Activated CD4-positive, CD25-positive, alpha-beta regulatory T cell (primary cell): ENCODE data around the gene CACNA1C.

ENCODE experiments used
- DNase-seq, 4 experiments: peaks; one replicate each; lab custom pipeline; 2025; lab: John Stamatoyannopoulos, UW

The CACNA1C gene

DNA sequence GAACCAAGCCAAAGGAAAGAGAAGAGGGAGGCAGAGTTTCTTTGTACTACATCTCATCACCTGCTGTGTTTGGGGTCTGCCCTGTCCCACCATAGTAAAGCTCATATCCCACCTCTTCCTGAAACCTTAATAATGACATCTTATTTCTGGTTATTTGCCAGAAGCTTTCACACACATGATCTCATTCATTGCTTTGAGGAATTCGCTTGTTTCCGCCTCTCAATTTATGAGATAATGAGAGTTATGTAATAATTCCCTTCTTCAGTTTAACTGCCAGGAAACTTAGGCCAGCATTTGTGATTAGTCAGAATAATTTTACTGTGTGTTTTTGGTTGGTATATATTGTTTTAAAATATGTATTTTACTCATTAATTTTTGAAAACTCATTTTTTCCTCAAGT lies 205.2 kb downstream of the CACNA1C start:
- no peak for DNase-seq

DNA sequence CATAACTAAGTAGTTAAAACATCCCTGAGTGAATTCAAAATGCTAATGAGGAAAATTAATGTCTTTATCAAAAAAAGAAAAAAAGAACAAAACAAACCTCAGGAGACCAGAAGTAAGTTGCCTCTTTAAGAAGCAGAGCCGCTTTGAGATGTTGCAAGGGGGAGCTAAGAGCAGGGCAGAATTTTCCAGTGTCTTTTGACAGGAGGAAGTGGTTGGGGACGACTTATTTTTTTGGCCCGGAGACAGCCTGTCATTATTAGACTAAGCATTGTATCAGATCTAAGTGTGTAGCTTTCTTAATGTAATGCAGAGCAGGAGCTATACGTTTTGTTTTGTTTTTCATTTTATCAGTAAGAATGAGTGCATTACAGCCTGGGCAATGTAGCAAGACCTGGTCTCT lies 206.6 kb downstream of the CACNA1C start:
- no peak for DNase-seq

DNA sequence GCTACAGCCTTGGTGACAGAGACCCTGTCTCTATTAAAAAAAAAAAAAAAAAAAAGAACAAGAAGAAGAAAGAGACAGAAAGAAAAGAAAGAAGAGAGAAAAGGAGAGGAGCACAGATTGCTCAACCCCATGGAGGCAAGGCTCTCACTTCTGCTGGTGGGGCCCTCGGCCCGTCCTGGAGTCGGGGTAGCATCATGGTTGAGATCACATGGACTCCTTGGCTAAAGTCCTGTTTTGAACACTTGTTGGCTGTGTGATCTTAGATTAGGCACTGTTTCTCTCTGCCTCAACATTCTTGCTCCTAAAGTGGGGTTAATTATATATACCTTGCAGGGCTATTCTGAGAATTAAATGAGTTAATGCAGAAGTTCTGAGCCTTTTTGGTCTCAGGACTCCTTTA lies 207.7 kb downstream of the CACNA1C start:
- DNase-seq = no peak

DNA sequence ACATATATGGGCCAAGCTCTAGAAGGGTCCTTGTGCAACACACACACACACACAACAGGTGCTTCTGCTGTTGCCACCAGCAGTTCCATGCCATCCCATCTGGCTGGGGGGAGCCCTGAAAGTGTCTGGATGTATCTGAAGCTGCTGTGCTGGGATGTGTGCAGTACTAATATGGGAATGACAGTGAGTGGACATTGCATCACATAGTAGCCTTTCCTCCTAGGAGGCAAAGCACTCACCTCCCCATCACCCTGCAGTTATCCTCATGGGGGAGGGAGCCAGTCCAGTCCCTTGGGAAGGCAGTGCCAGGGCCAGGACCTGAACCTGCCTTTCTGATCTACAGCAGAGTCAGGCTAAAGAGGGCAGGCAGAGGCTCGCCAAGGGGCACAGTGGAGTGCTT lies 208.9 kb downstream of the CACNA1C start:
- DNase-seq = no peak

DNA sequence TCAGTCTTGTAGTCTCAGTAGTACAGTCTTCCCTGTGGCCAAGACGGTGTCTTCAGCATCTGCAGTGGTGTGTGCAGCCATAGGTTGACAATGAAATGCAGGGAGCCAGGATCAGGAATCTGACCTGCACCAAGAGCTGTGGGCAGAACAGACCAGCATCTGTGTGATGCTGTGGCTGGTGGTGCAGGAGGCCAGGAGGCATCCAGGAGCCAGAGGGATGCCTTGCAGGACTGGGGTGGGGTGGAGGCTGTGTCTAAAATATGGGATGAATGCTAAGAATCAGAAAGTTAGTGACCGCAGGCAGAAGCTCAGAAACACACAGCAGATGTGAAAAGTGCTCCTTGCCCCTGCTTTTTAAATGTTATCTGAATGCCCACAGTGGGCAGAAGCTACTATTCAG lies 209.7 kb downstream of the CACNA1C start:
- no peak for DNase-seq

DNA sequence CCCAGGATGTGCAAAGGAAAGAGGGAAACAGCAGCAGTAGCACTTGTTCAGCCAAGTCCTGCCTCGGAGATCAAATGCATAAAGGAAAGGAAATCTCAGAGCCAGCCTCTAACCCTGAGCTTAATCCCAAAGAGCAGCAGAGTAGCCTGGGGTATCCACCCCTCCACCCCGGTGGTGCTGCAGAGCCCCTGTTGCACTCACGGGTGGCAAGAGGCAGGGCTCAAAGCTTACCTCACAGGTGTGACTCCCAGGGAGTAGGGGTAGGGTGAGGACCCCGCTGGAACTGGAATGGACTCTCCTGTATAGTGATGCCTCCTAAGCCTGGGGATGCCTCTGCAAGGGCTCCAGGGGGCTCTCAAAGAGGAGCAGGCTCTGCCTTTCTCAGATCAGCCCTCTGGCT lies 211.1 kb downstream of the CACNA1C start:
- no peak for DNase-seq

DNA sequence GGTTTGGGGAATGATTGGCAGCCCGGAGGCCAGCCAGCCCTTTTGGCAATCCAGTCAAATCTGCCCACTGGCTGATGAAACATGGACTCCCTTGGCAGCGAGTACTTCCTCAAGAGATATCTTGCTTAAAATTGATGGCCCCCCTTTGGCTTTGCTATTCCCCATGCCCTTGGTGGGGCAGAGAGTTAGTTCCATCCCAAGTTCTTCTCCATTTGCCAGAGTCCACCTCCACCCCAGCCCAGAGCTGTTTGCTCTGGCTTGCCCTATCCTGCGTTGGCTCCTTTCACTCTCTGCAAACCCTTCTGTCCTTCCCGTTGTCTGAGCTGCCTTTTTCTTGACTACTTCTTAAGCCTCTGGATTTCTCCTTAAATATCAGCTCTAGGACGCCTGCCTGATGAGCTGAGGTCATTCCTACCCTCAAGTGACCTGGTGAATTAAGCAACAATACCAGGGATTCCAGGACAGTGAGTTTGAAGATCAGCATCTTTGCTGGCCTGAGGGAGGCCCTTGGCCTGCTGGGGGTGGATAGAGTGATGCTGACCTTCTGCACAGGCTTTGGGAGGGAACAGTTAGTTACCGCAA lies 212.0 kb downstream of the CACNA1C start:
- DNase-seq = no peak

DNA sequence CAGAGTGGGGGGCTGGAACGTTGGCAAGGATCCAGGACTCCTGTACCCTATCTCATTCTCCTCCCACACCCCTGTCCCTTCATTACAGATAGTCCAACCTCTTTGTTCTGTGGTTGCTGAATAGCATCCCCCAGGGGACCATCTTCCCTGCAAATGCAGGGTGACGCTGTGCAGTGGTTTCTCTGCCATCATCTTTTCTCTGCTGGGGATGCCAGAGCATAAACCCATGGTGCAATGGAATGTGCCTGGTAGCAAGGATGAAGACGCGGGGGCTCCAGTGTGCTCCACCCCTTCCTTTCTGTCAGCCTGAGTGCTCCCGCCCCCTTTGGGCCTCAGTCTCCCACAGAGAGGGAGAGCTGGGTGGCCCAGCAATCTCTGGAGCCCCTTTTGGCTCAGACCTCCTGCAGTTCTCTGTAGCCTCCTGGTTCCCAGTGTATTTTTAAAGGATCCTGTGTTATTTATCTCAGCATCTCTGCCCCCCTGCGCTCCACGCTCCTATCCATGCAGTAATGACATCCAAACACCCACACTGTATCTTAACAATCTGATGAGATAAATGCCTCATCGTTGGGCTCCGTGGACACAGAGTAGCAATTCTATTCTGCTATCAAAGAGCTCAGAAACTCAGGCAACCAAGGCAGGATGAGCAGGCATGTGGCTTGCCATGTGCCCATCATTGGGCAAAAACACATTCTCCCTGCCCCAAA lies 212.8 kb downstream of the CACNA1C start:
- DNase-seq = no peak

DNA sequence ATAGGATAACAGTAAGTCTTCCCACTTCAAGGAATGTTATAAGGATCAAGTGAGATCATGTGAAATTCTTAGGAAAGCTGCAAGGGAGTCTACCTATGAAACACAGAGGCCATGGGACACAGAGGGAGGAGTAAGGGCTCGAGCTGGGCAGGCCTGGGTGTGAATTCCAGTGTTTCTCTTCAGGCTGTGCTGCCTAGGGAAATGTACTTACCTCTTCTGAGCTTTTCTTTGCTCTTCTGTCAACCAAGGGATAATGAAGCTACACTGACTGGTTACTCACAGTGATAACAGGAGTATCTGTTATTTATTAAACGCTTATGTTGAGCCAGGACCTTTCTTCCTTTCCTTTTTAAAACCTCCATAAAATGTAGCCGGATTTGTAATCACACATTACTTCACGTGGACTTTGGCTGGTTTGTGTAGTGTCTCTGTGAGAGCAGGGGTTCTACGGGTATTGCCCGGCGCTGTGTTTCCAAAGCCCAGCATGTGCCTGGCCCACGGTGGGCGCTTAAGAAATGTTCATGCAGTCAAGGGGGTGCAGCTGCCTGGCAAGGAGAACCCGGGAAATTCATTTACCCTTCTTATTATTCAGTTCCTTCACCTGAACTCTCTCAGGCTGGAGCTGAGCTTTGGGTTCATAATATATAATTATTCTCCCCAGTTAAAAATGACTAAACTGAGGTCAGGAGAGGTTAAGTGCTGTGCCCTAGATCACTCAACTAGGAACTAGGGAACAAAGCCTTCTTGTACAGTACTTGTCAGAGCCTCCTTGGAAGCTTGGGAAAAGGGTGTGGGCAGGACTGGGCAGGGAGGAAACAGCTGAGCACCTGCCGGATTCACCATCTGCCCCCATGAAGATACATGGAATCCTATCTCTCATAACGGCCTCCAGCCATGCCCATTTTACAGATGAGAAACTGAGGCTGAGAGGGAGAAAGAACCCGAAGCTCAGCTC lies 214.2 kb downstream of the CACNA1C start:
- DNase-seq = no peak

DNA sequence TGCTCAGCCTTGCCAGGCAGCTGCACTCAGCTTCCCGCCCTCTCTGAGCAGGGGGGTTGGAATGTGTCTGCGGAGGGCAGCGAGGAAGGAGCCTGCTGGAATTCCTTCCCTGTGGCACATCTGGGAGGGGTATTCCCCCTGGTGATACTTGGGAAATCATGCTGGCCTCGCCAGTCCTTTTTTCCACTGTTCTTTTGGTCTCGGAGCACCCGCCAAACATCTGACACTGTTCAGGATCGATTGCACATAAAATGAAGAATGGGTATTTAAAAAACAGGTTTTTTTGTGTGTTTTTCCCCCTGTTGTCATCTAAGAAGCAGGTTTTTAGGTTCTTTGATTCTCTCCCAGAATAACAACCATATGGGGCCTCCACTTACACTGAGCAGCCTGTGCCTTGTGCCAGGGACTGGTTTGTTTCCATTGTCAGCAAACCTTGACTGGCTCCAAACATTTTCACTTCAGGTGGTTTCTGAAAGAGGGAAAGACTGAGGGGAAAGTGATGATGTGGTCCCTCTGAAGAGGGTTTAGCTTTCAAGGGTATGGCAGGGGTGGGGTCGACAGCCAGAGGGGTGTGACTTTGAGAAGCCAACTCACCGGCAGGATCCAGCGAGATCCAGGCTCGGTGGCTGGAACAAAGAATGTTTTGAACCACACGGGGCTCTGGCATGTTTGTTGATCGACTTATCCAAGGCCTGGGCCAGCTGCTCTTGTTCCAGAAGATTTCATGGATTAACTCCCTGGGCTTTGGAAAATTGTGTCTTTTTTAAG lies 215.1 kb downstream of the CACNA1C start:
- no peak for DNase-seq

DNA sequence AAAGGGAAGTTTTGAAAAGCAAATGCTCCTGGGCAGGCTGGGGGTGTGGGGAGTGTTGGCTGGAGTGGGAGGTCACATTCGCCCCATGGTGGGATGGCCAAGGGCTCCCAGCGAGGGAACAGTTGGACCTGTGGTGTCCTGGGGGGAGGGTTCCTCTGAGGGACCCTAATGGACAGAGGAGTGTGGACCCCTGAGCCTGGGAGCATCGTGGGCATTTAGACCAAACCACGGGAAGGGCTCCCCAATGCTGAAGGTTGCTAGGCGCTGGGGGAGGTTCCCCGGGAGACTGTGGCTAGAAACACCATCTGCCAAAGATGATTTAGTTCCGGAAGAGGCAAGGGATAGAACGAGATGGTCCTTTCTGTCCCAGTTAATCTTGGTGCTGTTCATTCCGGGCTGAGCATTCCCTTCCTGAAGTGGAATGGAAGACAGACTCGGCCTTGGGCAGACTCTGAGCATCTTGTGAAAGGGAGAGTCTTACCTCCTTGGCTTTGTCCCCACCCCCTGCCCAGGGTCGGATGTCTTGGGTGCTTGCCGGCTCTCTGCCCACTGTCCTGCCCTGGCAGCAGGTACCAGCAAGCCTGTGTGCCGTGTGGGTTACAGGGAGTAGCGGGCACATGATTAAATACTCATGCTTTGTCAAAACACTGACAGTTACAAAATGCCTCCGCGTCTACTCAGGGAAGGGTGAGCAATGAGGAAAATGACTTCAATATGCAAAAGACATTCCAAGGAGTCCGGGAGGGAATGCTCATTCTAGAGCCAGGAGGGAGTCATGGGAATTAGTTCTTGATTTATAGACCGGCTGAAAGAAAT lies 215.9 kb downstream of the CACNA1C start:
- DNase-seq = no peak

DNA sequence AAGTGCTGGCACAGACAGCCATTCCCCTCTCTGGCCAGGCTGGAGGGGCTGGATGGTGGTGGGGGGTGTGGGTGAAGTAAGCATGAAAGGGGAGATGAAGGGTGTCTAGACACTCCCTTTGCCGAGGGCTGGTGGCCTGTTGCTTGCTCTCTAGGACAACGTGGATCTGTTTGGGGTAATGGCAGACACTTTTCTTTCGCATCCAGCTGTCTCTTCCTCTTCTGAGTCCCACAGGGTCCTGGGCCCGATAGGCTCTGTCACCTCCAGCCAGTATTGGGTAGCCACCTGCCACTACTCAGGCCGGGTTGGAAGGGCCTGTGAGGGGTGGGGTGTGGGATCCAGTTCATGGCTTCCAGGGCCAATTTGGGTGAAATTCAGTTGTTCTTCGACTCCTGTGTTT lies 218.1 kb downstream of the CACNA1C start:
- DNase-seq = no peak

DNA sequence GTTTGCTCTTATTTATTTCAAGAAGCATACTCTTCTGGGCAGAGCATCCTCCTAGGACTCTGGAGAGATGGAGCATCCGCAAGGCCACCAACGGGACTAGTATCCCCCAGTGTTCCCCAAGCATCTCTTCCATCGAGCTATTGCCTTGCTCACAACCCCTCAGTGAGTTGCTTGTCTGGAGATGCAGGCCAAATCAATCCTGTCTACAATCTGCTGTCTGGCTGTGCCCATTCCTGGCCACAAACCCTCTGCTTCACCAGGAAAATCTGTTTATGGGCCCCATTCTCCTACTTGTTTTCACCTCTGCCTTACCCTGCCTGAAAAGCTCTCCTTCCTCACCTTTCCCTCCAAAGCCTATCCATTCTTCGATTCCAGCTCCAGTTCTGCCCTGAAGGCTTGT lies 219.2 kb downstream of the CACNA1C start:
- DNase-seq = no peak

DNA sequence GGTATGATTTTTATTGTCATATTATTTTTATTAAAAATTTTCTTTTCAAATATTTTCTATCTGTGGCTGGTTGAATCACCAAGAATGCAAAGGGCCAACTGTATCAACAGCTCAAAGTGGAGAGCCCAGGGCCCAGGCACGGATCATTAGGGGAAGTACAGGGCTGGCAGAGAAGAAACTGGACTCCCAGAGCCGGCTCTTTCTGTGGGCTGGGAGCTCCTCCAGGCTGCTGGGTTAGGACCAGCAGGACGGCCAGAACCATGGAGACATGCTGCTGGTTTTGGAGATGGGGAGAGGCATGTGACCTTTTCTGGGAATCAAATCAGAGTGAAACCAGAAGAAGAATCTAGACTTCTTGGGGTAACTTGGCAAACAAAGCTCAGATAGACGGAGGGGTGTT lies 220.5 kb downstream of the CACNA1C start:
- DNase-seq = no peak

DNA sequence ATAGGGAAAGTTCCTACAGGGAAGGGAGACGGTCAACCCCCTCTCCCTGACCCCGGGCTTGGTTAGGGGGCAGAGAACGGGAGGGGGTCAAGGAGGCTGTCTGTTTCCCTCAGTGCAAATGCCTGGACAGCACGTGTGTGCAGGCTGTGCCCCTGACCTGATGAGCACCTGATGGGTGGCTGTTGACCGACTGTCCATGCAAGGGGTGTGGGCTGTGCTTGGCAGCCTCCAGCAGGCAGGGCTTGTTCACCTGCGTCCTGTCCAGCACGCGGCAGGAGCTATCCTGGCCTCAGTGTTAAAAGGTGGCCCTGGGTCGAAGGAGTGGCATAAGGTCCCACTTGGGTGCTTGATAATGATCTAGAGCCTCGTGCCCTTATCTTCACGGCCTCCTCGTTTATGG lies 221.0 kb downstream of the CACNA1C start:
- DNase-seq = no peak

DNA sequence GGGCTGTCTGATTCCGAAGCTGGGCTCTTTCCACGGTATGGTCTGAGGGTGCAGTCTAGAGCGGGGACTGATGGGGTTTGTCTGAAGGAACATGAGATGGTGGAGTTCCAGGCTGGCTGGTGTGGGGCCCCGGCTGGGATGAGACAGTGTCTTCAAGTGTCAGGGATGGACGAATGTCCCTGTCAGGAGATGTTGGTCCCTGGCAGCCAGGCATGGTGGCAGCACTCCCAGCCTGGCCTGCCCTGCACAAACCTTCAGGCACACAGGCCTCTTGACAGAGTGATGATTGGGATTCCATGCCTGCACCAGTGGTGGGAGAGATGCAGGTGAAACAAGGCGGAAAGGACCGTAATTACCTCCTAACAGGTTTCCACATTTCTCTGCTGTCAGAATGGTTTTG lies 221.9 kb downstream of the CACNA1C start:
- no peak for DNase-seq

DNA sequence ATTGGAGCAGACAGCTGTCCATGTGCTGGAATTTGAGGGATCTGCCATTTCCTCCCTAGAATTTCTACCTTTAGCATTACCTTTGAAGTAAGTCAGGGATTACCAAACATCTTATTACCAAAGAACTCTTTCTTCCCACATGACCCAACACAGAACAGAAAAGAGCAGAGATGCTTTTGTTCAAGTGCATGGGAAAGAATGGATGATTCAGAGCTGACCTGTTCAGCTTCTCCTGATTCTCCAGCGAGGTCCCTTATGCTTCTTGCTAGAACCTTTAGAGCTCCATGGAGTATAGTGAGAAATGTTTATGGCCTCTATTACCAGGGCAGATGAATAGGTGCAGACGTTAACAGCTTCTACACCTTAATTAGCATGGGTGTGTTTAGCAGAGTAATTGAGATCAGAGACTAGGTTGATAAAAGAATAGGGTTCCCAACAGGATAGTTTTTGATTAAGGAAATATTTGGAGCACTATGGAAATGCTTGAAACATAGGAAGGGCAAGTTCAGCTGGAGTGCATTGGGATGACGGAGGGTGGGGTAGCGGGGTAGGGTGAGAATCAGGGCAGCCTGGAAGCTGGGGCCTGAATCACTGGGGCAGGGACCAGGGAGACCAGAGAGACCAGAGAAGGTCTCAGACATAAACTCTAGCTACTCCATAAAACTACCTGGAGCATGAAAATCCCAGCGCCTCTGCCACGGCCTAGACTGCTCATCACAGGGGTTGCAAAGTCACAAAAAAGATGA lies 223.7 kb downstream of the CACNA1C start:
- no peak for DNase-seq

DNA sequence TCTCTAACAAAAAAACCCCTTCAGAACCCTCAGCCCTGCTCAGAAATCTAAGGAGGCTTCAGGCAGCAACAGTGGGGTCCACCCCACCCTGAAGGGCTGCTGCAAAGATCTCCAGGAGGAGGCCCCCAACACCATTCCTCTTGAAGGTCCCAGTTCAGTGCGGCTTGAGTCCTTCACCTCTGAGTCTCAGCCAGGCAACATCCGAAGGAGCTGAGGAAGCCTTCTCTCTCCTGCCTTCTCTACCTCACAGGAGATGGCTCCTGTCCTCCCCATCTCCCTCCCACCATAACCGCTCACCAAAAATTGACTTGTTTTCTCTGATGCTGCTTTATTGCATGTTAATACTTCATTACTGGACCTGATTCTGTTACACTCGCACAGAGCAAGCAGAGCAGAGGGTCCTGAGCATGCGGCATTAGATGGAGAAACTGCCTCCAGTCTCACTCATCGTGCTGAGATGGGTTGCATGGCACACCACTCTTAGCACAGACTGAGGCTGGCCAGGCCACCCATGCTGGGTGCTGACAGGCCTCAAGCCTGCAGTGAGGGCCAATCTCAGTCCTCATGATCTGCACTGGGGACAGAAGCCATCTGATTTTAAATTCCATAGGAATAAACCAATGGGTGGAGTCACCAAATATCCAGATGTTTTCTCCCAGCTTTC lies 224.8 kb downstream of the CACNA1C start:
- no peak for DNase-seq

DNA sequence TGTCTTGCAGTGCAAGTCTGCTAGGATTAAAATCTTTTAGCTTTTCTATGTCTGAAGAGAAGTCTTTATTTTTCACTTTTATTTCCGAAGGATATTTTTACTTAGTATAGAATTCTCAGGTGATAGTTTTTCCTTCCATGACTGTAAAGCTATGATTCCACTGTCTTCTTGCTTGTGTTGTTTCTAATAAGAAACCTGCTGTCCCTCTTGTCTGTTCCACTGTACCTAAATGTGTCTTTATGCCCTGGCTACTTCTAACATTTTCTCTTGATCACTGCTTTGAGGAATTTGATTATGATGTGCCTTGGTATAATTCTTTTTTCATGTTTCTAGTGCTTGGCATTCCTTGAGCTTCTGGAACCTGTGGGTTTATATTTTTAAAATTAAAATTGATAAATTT lies 228.7 kb downstream of the CACNA1C start:
- no peak for DNase-seq

DNA sequence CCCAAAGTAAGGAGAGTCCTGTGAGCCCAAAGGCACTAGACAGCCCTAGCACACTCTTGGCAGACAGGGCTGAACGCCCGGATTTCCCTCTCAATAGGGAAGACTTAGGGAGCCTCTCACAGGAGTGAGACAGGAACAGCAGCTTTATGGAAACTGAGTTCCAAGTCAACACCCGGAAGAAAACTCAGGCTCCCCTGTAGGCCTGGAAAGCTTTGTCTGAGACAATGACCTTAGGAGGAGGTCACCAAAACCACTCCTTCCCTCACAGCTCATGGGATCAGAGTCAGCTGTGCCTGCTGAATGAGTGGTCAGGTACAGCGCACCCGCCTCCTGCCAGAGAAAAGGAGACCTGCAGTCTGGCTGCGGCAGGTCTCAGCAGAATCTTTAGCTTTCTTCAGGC lies 229.5 kb downstream of the CACNA1C start:
- no peak for DNase-seq
